Activated naive CD8-positive, alpha-beta T cell (primary cell): ENCODE measurements around the gene TFE3.

Experiments used
- H3K27ac Mint-ChIP-seq: one replicate; pipeline ENCODE4 v1.8.0; 2021; ENCODE audit warnings: mixed read lengths
- H3K27me3 Mint-ChIP-seq: one replicate; pipeline ENCODE4 v1.8.0; 2021; ENCODE audit warnings: mixed read lengths
- H3K36me3 Mint-ChIP-seq: one replicate; pipeline ENCODE4 v1.8.0; 2021; ENCODE audit warnings: mixed read lengths
- H3K4me1 Mint-ChIP-seq: one replicate; pipeline ENCODE4 v1.8.0; 2021; ENCODE audit warnings: low read depth, mixed read lengths
- H3K4me3 Mint-ChIP-seq: one replicate; pipeline ENCODE4 v1.8.0; 2021; ENCODE audit warnings: mild to moderate bottlenecking, mixed read lengths
- H3K9me3 Mint-ChIP-seq: one replicate; pipeline ENCODE4 v1.8.0; 2021; ENCODE audit warnings: low read depth, mixed read lengths

Gene TFE3

GRCh38 chrX:49066690-49067089, 23.5 kb upstream of the TFE3 start:
- Mint-ChIP-seq H3K36me3 (no peaks in the 10 kb centered on the region), H3K27me3 (no peaks in the 10 kb centered on the region), H3K4me3 (no peak overlapping the region), H3K4me1 (no peaks in the 10 kb centered on the region), H3K9me3 (no peaks in the 10 kb centered on the region), H3K27ac (no peak overlapping the region)

- H3K9me3 Mint-ChIP-seq = no peaks in the 10 kb centered on the region
- H3K27ac Mint-ChIP-seq = no peak overlapping the region
- no peaks in the 10 kb centered on the region for H3K27me3 Mint-ChIP-seq
Observed at GRCh38 chrX:49066278-49066677, 23.1 kb upstream of the TFE3 start.

GRCh38 chrX:49064735-49065134, 21.6 kb upstream of the TFE3 start:
- Mint-ChIP-seq H3K4me3 (no peak overlapping the region), H3K27me3 (no peaks in the 10 kb centered on the region), H3K27ac (no peak overlapping the region)

More at GRCh38 chrX:49066278-49066677, 23.1 kb upstream of the TFE3 start:
- H3K36me3 Mint-ChIP-seq = no peaks in the 10 kb centered on the region
- no peaks in the 10 kb centered on the region for H3K4me1 Mint-ChIP-seq
- no peak overlapping the region for H3K4me3 Mint-ChIP-seq

GRCh38 chrX:49064303-49064702, 21.1 kb upstream of the TFE3 start:
- no peak overlapping the region for H3K27ac Mint-ChIP-seq

More at GRCh38 chrX:49064735-49065134, 21.6 kb upstream of the TFE3 start:
- Mint-ChIP-seq H3K36me3 (no peaks in the 10 kb centered on the region), H3K4me1 (no peaks in the 10 kb centered on the region), H3K9me3 (no peaks in the 10 kb centered on the region)

GRCh38 chrX:49063715-49064114, 20.6 kb upstream of the TFE3 start:
- Mint-ChIP-seq H3K9me3 (no peaks in the 10 kb centered on the region), H3K27ac (no peak overlapping the region), H3K36me3 (no peaks in the 10 kb centered on the region), H3K27me3 (no peaks in the 10 kb centered on the region), H3K4me3 (no peak overlapping the region), H3K4me1 (no peaks in the 10 kb centered on the region)

More at GRCh38 chrX:49064303-49064702, 21.1 kb upstream of the TFE3 start:
- no peaks in the 10 kb centered on the region for H3K4me1 Mint-ChIP-seq
- no peaks in the 10 kb centered on the region for H3K36me3 Mint-ChIP-seq
- H3K9me3 Mint-ChIP-seq = no peaks in the 10 kb centered on the region
- H3K4me3 Mint-ChIP-seq = no peak overlapping the region
- H3K27me3 Mint-ChIP-seq = no peaks in the 10 kb centered on the region

GRCh38 chrX:49061916-49062315, 18.8 kb upstream of the TFE3 start:
- Mint-ChIP-seq H3K27ac (no peak overlapping the region), H3K4me1 (no peaks in the 10 kb centered on the region)

GRCh38 chrX:49061490-49061889, 18.3 kb upstream of the TFE3 start:
- H3K9me3 Mint-ChIP-seq = no peaks in the 10 kb centered on the region
- H3K27me3 Mint-ChIP-seq = no peaks in the 10 kb centered on the region
- H3K27ac Mint-ChIP-seq = no peak overlapping the region
- peaks cover 3% of the 10 kb centered on the region for H3K4me1 Mint-ChIP-seq
- no peak overlapping the region for H3K4me3 Mint-ChIP-seq
- H3K36me3 Mint-ChIP-seq = no peaks in the 10 kb centered on the region

More at GRCh38 chrX:49061916-49062315, 18.8 kb upstream of the TFE3 start:
- Mint-ChIP-seq H3K4me3 (no peak overlapping the region), H3K9me3 (no peaks in the 10 kb centered on the region), H3K36me3 (no peaks in the 10 kb centered on the region), H3K27me3 (no peaks in the 10 kb centered on the region)

- H3K27me3 Mint-ChIP-seq = no peaks in the 10 kb centered on the region
- H3K27ac Mint-ChIP-seq = no peak overlapping the region
- H3K4me3 Mint-ChIP-seq = no peak overlapping the region
- H3K9me3 Mint-ChIP-seq = no peaks in the 10 kb centered on the region
- peaks cover 4% of the 10 kb centered on the region for H3K4me1 Mint-ChIP-seq
- H3K36me3 Mint-ChIP-seq = no peaks in the 10 kb centered on the region
Observed at GRCh38 chrX:49060914-49061313, 17.8 kb upstream of the TFE3 start.

GRCh38 chrX:49059681-49060085, 16.5 kb upstream of the TFE3 start:
- no peak overlapping the region for H3K4me3 Mint-ChIP-seq
- no peaks in the 10 kb centered on the region for H3K9me3 Mint-ChIP-seq
- H3K4me1 Mint-ChIP-seq = peaks cover 17% of the 10 kb centered on the region
- H3K27ac Mint-ChIP-seq = no peak overlapping the region
- no peaks in the 10 kb centered on the region for H3K27me3 Mint-ChIP-seq
- no peaks in the 10 kb centered on the region for H3K36me3 Mint-ChIP-seq

GRCh38 chrX:49059201-49059600, 16.0 kb upstream of the TFE3 start:
- Mint-ChIP-seq H3K9me3 (no peaks in the 10 kb centered on the region), H3K27ac (no peak overlapping the region), H3K27me3 (no peaks in the 10 kb centered on the region), H3K36me3 (no peaks in the 10 kb centered on the region), H3K4me1 (peaks cover 21% of the 10 kb centered on the region), H3K4me3 (no peak overlapping the region)

GRCh38 chrX:49058794-49059193, 15.6 kb upstream of the TFE3 start, which contains the start of gene CCDC120:
Gene CCDC120 (plus strand): TSS chrX:49058999. CDS start chrX:49062042, 3,043 bp downstream.
- Mint-ChIP-seq H3K4me1 (peaks cover 24% of the 10 kb centered on the region), H3K36me3 (no peaks in the 10 kb centered on the region), H3K4me3 (no peak within 1 kb of the TSS), H3K27me3 (no peaks in the 10 kb centered on the region), H3K9me3 (no peaks in the 10 kb centered on the region), H3K27ac (no peak within 1 kb of the TSS)

- H3K27me3 Mint-ChIP-seq = no peaks in the 10 kb centered on the region
- H3K9me3 Mint-ChIP-seq = no peaks in the 10 kb centered on the region
- peak overlapping the region; percentile 84 for H3K4me3 Mint-ChIP-seq
- peak overlapping the region; percentile 83 for H3K27ac Mint-ChIP-seq
- H3K4me1 Mint-ChIP-seq = peaks cover 32% of the 10 kb centered on the region
- no peaks in the 10 kb centered on the region for H3K36me3 Mint-ChIP-seq
Observed at GRCh38 chrX:49054073-49054762, 11.1 kb upstream of the TFE3 start.

GRCh38 chrX:49053223-49054072, 10.3 kb upstream of the TFE3 start:
- Mint-ChIP-seq H3K9me3 (no peaks in the 10 kb centered on the region), H3K27me3 (no peaks in the 10 kb centered on the region), H3K27ac (peak overlapping the region; percentile 83), H3K4me1 (peaks cover 32% of the 10 kb centered on the region), H3K36me3 (no peaks in the 10 kb centered on the region), H3K4me3 (peak overlapping the region; percentile 86)

GRCh38 chrX:49043987-49044281, 777 bp upstream of the TFE3 start:
- no peaks in the 10 kb centered on the region for H3K36me3 Mint-ChIP-seq
- no peaks in the 10 kb centered on the region for H3K27me3 Mint-ChIP-seq
- H3K27ac Mint-ChIP-seq = peak overlapping the region; percentile 73
- peaks cover 34% of the 10 kb centered on the region for H3K4me1 Mint-ChIP-seq
- no peaks in the 10 kb centered on the region for H3K9me3 Mint-ChIP-seq
- peak overlapping the region; percentile 91 for H3K4me3 Mint-ChIP-seq

- H3K36me3 Mint-ChIP-seq = peaks cover 2% of the 10 kb centered on the region
- H3K4me3 Mint-ChIP-seq = peak overlapping the region; percentile 91
- H3K27me3 Mint-ChIP-seq = no peaks in the 10 kb centered on the region
- H3K4me1 Mint-ChIP-seq = peaks cover 34% of the 10 kb centered on the region
- H3K9me3 Mint-ChIP-seq = no peaks in the 10 kb centered on the region
- H3K27ac Mint-ChIP-seq = peak overlapping the region; percentile 88
Observed at GRCh38 chrX:49042581-49043219, 457 bp downstream of the TFE3 start.
